LNCAP (cell line): ENCODE measurements around the gene CACNG1.

ENCODE experiments used
- CTCF ChIP-seq: fragments of 450-650 bp; IDR thresholded peaks from 2 replicates; pipeline ENCODE4 v1.5.1; 2017; ENCODE audit warnings: mild to moderate bottlenecking

CACNG1 gene

GRCh38 chr17:67027031-67027628 lies 17.2 kb upstream of the CACNG1 start:
- TF ChIP-seq CTCF, result no peak

GRCh38 chr17:67030641-67031040 lies 13.7 kb upstream of the CACNG1 start:
- TF ChIP-seq CTCF, result no peak

- no peak for TF ChIP-seq CTCF
These were observed 12.0 kb upstream of the CACNG1 start for GRCh38 chr17:67032382-67032781.

- no peak for TF ChIP-seq CTCF
These were observed 11.4 kb upstream of the CACNG1 start for GRCh38 chr17:67032985-67033384.

GRCh38 chr17:67033613-67034012 lies 10.7 kb upstream of the CACNG1 start:
- no peak for TF ChIP-seq CTCF

GRCh38 chr17:67035131-67036083 lies 8.9 kb upstream of the CACNG1 start:
- no peak for TF ChIP-seq CTCF

GRCh38 chr17:67038861-67039365 lies 5.4 kb upstream of the CACNG1 start:
- TF ChIP-seq CTCF, result no peak
